Ascending aorta (tissue), 2 donors: Measurements from ENCODE around the gene CNN3. TPM values are rescaled to one million over a fixed set of nuclear protein-coding genes. Genes with fewer than 3 reads are reported as not detected.

Experiments
- DNase-seq, 2 donors: peaks; one replicate each; pipeline ENCODE4 v3.0.0-alpha.2; 2019; ENCODE audit warnings: low spot score in 2 of 2
- H3K27ac ChIP-seq, 2 donors: fragments of 200-600 bp; sonication (generic); one replicate each; pipeline ENCODE4 v1.5.1; 2016 to 2017; ENCODE audit warnings: mild to moderate bottlenecking in 1 of 2
- H3K27me3 ChIP-seq: fragments of 200-600 bp; sonication (generic); one replicate; pipeline ENCODE4 v1.5.1; 2017
- H3K36me3 ChIP-seq, 2 donors: fragments of 200-600 bp; sonication (generic); one replicate each; pipeline ENCODE4 v1.5.1; 2016
- H3K4me1 ChIP-seq, 2 donors: fragments of 200-600 bp; sonication (generic); one replicate each; pipeline ENCODE4 v1.5.1; 2016 to 2017; ENCODE audit warnings: mild to moderate bottlenecking in 1 of 2
- H3K4me3 ChIP-seq, 2 donors: fragments of 200-600 bp; sonication (generic); one replicate each; pipeline ENCODE4 v1.5.1; 2016 to 2017; ENCODE audit warnings: mild to moderate bottlenecking in 1 of 2
- H3K9me3 ChIP-seq, 2 donors: fragments of 200-600 bp; sonication (generic); one replicate each; pipeline ENCODE4 v1.5.1; 2016
- CTCF ChIP-seq, 3 experiments: fragments of 200-600 bp in 2 of 3; fragments of 450-650 bp in 1 of 3; sonication (generic) in 2 of 3; IDR thresholded peaks; one replicate each; pipeline ENCODE4 v1.5.1; 2016 to 2019; ENCODE audit warnings: antibody characterized with exemption in 3 of 3, mild to moderate bottlenecking in 1 of 3, moderate library complexity in 1 of 3
- intact Hi-C: fragments of 100-400 bp; cut with DNase I; formaldehyde crosslinking; loops from one replicate; pipeline ENCODE4 v1.15.1; 2023
- total RNA-seq: library from RNA; depleted of rRNA; stranded (reverse); fragments of >200 nt; gene quantifications from one replicate; pipeline ENCODE4 v1.1.0, GENCODE V29; 2016

The CNN3 gene
- total RNA-seq, 1 donor from 2014 or later: 362 TPM

- intact Hi-C loops: no loop called here
- no peak for DNase-seq
- Histone ChIP-seq H3K36me3 (peaks cover 0 to 22% of the 10 kb centered on the region in 2 donors), H3K27me3 (no peaks in the 10 kb centered on the region), H3K4me3 (no peak overlapping the region), H3K9me3 (no peaks in the 10 kb centered on the region), H3K4me1 (peaks cover 0 to 42% of the 10 kb centered on the region in 2 donors), H3K27ac (no peak overlapping the region)
- TF ChIP-seq CTCF (IDR thresholded peaks at IDR 0.05): no peak
Measured at GRCh38 chr1:94934551-94934950, 7.6 kb upstream of the CNN3 start.

DNA sequence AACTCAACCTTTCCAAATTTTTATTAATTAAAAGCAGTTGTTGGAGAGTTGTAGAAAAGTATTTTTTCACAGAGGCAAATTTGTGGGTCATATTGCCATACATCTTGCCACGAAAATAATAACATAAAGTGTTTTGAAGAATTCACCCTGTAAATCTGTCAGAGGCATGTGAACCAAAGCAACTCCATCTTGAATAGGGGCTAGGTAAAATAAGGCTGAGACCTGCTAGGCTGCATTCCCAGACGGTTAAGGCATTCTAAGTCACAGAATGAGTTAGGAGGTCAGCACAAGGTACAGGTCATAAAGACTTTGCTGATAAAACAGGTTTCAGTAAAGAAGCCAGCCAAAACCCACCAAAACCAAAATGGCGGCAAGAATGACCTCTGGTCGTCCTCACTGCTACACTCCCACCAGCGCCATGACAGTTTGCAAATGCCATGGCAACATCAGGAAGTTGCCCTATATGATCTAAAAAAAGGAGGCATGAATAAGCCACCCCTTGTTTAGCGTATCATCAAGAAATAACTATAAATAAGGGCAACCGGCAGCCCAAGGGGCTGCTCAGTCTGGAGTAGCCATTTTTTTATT, 4.4 kb upstream of the CNN3 start:
- TF ChIP-seq CTCF (IDR thresholded peaks at IDR 0.05): no peak
- DNase-seq: no peak
- Histone ChIP-seq H3K27me3 (no peaks in the 10 kb centered on the region), H3K27ac (no peak overlapping the region), H3K4me1 (peaks cover 0 to 28% of the 10 kb centered on the region in 2 donors), H3K4me3 (no peak overlapping the region), H3K36me3 (peaks cover 0 to 22% of the 10 kb centered on the region in 2 donors), H3K9me3 (no peaks in the 10 kb centered on the region)
- intact Hi-C loops: no loop called here

DNA sequence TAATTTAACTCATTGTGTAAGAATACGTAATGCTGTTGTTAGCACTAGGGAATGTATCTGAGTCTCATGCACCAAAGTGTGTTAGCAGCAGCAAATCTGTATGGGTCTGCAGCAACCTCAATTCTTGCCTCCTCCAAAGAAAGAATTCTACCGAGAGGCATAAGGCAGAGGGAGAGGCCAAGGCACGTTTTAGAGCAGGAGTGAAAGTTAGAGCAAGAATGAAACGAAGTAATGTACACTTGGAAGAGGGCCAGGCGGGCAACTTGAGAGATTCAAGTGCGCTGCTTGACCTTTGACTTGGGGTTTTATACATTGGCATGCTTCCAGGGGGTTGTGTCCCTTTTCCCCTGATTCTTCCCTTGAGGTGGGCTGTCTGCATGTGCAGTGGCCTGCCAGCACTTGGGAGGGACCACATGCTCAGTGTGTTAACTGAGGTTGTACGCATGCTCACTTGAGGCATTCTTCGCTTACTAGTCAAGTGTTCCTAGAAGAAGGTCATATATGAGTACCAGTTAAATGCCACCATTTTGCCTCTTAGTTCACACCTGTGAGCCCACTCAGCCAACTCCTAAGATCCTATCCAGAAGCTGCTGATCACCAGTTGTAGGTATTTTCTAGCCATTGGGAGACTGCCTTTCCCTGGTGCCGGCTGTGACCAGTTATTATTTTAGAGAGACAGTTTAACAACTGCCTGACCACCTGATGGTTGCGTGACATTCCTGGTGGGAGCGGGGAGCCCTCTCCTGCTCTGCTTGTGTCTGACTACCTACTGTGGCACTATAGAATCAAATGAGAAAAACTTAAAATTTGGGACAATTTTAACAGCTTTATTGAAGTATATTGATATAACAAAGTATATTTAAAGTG, 2.7 kb upstream of the CNN3 start:
- Histone ChIP-seq H3K9me3 (no peaks in the 10 kb centered on the region), H3K27ac (peak overlapping the region; percentile 99 to 100), H3K27me3 (no peaks in the 10 kb centered on the region), H3K4me3 (peak overlapping the region; percentile 91 to 98), H3K4me1 (peaks cover 0 to 20% of the 10 kb centered on the region in 2 donors), H3K36me3 (peaks cover 0 to 22% of the 10 kb centered on the region in 2 donors)
- intact Hi-C loops: loop anchor here (5.0 kb wide), 1 partner anchor 188 kb away; the partner anchor contains the start of gene TLCD4
- no peak for DNase-seq
- no peak for TF ChIP-seq CTCF (IDR thresholded peaks at IDR 0.05)

DNA sequence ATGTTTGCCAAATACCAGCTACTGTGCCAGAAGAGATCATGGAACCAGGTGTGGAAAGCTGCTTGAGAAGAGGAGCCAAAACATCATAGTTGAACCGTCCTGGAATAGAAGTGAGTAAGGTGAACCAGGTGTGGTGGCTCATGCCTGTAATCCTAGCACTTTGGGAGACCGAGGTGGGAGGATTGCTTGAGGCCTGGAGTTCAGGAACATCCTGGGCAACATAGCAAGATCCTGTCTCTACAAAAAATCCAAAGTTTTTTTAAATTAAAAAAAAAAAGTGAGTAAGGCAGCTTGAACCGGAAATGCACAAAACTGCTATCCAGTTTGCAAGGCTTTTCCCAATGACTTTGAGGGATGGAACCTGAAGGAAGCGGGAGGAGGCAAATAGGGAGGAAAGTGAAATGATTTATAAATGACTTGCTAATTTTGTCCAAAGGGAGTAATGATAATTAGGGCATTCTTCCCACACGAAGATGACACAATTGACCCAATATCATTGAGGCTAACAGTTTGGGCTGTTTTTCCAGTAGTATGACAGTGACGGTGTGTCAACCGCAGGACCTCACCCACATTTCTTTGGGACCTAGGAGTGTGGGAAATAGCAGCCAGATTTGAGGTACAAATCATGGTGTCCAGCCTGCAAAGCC, 1.5 kb upstream of the CNN3 start:
- Histone ChIP-seq H3K4me3 (peak overlapping the region; percentile 91 to 98), H3K27me3 (no peaks in the 10 kb centered on the region), H3K4me1 (peaks cover 6 to 30% of the 10 kb centered on the region in 2 donors), H3K36me3 (peaks cover 0 to 16% of the 10 kb centered on the region in 2 donors), H3K27ac (peak overlapping the region; percentile 99 to 100), H3K9me3 (no peaks in the 10 kb centered on the region)
- intact Hi-C loops: loop anchor here (5.0 kb wide), 1 partner anchor 189 kb away; the partner anchor contains the start of gene TLCD4
- DNase-seq: no peak
- TF ChIP-seq CTCF (IDR thresholded peaks at IDR 0.05): no peak

GRCh38 chr1:94927405-94928175, 680 bp upstream of the CNN3 start:
- Histone ChIP-seq H3K4me3 (peak overlapping the region; percentile 91 to 98), H3K27ac (peak overlapping the region; percentile 99 to 100), H3K9me3 (no peaks in the 10 kb centered on the region), H3K27me3 (no peaks in the 10 kb centered on the region), H3K4me1 (peaks cover 9 to 33% of the 10 kb centered on the region in 2 donors), H3K36me3 (peaks cover 0 to 8% of the 10 kb centered on the region in 2 donors)
- TF ChIP-seq CTCF (IDR thresholded peaks at IDR 0.05): no peak
- DNase-seq: no peak
- intact Hi-C loops: loop anchor here (1.0 to 5.0 kb wide), 7 partner anchors 43 to 387 kb away; partner anchors contain the start of genes F3, RWDD3 and TLCD4
